Activated CD4-positive, CD25-positive, alpha-beta regulatory T cell treated with anti-CD3 and anti-CD28 coated beads, Interleukin-2, amount 50 U/mL, for 16 hours (primary cell): ENCODE measurements around the gene RELN.

ENCODE experiments used
- DNase-seq: peaks from one replicate; pipeline ENCODE4 v3.0.0-alpha.2; 2020; ENCODE audit warnings: low read depth, low spot score

RELN gene

GRCh38 chr7:103719070-103719469, 270.4 kb downstream of the RELN start:
- DNase-seq = no peak

DNA sequence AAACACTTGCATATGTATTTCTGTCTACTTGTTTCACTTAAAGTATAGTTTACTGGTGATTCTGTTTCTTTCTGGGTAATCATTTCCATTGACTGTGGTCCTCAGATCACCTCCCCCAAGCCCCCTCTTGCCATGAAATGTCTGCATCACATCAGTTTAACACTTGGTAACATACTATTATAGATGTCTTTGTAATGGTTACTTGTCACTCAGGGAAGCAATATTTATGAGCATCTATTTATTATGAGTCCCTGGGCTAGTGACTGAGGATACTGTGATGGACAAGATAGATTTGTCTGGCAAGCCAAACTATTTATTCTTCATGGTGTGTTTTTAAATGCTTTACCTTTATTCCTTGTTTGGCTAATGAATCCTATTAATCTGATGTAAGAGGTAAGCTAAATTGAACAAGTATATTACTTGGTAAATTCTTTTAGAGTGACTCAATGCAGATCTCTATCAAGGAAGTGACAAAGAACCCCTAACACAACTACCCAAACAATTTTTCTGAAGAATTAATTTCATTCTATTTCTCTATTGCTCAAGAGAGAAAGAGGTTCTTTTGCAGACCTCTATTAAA, 270.9 kb downstream of the RELN start:
- DNase-seq = no peak

DNA sequence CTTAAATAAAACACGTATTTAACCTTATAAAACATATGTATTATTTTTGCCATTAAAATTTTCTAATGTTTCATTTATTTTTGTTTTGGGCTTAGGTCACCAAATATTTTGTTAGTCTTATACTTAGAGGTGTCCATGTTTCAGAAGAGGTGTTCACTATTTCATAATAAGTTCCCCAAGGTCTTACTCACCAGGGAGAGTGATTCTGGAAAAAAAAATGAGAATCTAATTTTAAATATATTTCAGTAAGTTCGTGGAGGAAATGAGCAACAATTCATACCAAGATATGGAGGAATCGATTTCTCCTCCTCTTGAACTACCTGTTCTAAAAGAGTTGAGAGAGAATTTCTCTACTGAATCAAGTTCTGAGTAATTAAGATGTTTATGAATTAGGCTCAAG, 271.9 kb downstream of the RELN start:
- DNase-seq = no peak

DNA sequence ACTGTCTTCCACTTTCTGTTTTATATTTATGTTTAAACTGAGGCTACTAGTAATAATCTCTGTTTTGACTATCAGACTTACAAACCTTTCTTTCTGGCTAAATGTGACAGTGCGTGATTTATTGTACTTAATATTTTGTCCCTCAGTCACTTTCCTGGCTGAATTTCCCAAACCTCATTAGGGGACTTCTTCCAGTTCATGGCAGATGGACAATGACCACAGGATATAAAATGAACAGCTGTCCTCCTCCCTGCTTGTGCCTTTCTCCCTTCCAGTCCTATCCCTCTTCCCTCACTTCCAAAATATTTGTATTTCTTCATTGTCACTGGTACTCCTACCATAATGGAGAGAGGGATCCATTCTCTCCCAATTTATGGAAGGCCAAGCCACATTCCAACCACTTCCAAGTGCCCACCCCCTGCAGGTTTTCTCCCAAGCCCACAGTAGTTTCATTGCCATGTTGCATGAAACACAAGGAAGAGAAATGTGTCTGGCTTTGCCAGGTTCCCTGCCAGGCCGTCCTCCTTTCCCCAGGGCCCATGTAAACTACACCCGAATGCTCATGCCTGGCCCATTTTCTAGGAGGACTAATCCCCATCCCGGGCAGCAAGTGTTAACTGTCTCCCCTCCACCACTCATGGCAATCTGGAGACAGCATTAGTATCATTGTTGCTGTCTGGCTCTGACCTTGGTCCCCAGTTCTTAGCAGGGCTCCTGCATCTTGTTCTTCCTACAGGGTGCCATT, 273.9 kb downstream of the RELN start:
- no peak for DNase-seq

DNA sequence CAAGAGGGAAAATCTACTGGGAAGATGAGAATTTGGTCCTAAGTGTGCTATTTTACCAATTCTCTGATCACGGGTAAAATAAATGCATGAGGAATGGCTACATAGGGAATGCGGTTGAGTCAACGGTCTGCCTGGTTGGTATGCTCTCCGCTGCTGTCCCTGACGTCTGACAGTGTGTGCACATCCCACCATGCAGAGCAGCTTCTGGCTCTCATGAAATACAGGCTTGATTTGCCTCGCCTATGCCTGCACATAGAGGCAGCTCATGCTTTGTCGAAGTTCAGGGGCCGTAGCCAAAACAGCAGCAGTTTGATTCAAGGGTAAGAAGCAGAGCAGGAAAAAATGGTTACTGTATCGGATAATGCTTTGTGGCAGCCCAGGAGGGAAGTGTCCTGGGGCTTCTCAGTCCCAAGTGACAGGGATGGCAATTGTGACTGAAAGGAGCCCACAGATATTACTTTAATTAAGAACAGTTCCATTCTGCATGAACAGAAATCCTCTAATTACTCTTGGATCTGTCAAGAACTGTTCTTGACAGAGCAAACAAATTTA, 275.0 kb downstream of the RELN start:
- no peak for DNase-seq

- DNase-seq = no peak
Measured at GRCh38 chr7:103712991-103713778, 276.3 kb downstream of the RELN start.

- DNase-seq = no peak
Measured at GRCh38 chr7:103711413-103711812, 278.0 kb downstream of the RELN start.

- no peak for DNase-seq
Measured at GRCh38 chr7:103710247-103710646, 279.2 kb downstream of the RELN start.

GRCh38 chr7:103706805-103707204, 282.7 kb downstream of the RELN start:
- no peak for DNase-seq

GRCh38 chr7:103705542-103705941, 283.9 kb downstream of the RELN start:
- no peak for DNase-seq

DNA sequence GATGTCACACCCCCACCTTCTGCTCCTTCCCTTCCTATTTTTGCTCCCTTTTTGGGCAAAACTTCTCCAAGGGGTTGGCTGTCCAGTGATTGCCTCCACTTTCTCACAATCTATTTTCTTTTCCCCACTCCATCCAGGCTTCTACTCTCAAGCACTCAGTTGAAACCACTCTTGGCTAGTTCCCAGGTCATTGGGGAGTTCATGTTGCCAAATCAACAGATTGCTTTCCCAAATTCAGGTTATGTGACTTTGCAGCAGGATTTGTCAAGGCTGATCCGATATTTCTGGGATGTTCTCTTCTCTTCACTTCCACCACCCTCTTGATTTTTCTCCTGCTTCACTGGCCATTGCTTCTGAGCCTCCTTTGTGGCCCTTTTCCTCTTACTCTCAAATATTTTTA, 284.8 kb downstream of the RELN start:
- DNase-seq = no peak

DNA sequence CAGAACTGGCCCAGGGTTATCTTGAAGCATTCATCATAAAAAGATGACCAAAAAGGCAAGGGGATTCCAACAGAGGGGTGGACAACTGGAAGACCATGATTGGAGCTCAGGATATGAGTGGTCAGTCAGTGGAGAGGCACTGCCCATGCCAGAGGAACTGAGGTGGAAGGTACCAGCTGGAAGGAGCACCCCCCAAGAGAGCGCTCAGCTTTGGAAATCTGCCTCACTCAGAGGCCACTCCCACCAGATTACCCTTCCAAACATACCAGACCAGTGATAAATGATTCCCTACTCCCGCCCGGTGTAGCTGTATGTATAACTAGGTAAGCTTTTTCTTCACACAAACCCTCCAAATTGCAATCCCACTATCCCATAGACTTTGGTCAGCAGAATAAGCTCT, 286.5 kb downstream of the RELN start:
- DNase-seq = no peak

DNA sequence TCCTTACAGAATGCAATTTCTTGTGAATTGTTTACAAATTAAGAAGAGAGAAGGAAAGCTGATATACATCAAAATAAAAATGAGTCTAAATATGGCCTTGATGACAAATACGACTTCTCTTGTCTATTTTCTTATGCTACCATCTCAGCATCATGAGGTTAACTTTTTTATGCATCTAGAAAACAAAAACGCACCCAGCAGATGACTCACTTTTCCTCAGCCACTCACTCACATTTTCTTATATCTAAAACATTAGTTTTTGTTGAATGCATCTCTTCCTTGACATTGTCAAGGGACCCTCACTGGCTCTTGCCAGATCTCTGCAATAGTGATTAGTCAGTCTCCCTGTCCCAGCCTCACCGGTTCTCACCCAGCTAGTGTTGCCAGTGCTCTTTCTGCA, 287.0 kb downstream of the RELN start:
- no peak for DNase-seq

- no peak for DNase-seq
Measured at GRCh38 chr7:103699032-103699431, 290.4 kb downstream of the RELN start.

DNA sequence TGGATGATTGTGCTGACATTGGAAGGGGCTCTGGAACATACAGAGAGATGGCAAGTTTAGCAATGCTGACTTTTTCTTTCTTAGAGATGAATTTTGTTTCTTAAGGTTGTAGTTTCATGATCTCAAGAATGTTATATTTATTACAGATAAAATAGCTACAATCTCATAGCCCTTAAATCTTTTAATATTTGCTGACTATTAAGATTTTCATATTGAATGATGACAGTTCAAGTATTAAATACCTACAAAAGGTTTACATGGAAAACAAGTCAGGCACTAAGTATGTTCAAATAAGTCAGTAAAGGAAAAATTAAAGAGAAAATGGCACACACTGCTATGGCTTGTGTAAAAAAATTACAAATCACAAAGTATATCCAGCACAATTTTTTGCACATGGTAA, 291.4 kb downstream of the RELN start:
- no peak for DNase-seq

- no peak for DNase-seq
Measured at GRCh38 chr7:103695521-103695920, 293.9 kb downstream of the RELN start.

- no peak for DNase-seq
Measured at GRCh38 chr7:103694304-103694703, 295.2 kb downstream of the RELN start.

DNA sequence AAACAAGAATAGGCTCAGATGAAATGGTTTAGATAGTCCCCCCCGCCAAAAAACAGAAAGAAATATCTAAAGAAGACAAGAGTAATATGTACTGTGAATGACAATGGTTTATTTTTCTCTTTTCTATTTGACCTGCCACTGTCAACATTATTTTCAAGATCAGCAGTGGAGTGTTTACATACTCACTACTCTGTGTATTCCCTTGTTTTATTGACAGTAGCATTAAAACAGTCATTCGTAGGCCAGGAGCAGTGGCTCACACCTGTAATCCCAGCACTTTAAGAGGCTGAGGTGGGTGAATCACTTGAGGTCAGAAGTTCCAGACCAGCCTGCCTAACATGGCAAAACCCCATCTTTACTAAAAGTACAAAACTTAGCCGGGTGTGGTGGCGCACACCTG, 298.2 kb downstream of the RELN start:
- no peak for DNase-seq

DNA sequence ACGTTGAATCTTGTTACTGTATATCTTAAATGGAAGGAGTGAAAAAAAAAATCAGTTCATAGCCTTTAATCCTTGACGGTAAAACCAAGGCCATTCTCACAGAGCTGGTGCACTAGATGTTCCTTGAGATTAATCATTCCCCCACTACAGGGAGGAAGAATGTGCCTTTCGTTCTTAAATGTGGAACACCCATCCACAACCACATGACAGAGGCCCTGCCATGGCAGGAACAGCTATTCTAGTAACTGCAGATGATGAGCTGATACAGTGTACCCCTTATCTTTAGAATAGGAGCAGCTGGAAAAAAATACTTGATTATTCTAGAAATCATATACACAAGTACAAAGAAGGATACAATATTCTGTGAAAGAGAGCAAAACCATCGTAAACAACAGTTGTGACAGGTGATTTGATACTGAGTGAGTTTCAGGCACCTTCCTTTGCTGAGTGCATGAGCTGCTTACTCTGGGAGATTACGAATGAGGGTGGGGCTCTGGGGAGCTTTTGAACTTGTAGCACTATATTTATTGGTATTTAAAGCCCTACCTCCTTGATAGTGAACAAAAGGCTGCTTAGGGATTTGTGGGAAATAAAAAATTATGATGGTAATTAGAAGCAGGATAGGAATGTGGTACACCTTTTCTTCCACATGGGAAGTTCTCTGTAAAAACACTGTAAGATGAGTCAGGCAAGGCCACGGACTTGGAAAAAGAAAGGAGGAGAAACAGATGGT, 299.1 kb downstream of the RELN start:
- no peak for DNase-seq

DNA sequence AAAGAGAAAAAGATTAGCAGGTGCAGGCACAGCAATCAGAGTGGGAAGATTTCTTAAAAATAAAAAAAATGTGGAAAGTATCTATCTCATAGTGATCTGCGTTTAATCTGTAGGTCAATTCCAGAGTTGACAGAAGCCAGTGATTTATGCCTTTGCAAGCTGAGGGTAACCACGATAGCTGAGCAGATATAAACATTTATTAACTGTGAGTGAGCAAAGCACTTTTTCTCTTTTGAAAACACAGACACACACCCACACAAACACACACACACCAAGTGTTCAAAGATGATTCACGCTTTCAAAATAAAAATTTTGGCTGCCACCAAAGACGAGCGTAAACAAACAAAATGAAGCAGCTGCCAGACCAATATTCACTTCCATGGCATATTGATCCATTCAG, 300.2 kb downstream of the RELN start:
- no peak for DNase-seq

- DNase-seq = no peak
Measured at GRCh38 chr7:103687951-103688350, 301.5 kb downstream of the RELN start.

DNA sequence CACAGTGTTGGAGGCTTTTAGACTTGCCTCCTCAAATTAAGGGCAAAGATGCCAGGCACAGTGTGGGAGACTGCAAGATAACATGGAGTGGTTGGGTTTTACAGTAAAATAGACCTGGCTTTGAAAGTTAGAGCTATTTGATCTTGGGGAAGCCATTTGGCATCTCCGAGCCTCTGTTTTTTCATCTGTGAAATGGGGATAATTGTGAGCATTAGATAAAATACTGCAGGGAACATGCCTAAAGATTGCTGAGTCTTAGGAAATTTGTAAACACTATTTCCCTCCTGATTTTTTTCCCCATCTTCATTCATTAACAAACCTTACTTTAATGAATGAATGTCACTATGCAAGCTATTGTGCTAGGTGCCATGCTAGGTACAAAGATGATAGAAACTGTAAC, 302.2 kb downstream of the RELN start:
- DNase-seq = no peak
